ENCODE results near the gene FAM171A1. TPM values are rescaled to one million over a fixed set of nuclear protein-coding genes. Genes with fewer than 3 reads are reported as not detected.

The FAM171A1 gene
- total and polyA plus RNA-seq, 2 of the 13 experiments (the other 11 are each of a cell fraction or from before 2014, with no cell fraction given) = 21.5 to 34.7 TPM

- TF ChIP-seq ZNF646 (CRISPR knock-in tag; IDR thresholded peaks at IDR 0.05) = no peak
- TF ChIP-seq RARA (CRISPR knock-in tag; IDR thresholded peaks at IDR 0.05) = peak; percentile 97
- peak; percentile 97 for TF ChIP-seq BCL6 (CRISPR knock-in tag; IDR thresholded peaks at IDR 0.05)
- TF ChIP-seq PCBP2 (optimal IDR thresholded peaks at IDR 0.05; ENCODE audit: low read depth, low read length, poor library complexity, severe bottlenecking) = no peak
- TF ChIP-seq MEF2D (CRISPR knock-in tag; IDR thresholded peaks at IDR 0.05) = peak; percentile 52; the same call in 1 of the 2 replicates
- peak; percentile 64 for TF ChIP-seq NR2F6 (IDR thresholded peaks at IDR 0.05)
- peak; percentile 66 for TF ChIP-seq NR2F6 (CRISPR knock-in tag; IDR thresholded peaks at IDR 0.05)
- TF ChIP-seq ZBTB25 (CRISPR knock-in tag; IDR thresholded peaks at IDR 0.05) = no peak
- no peak for TF ChIP-seq SETDB1 (CRISPR knock-in tag; IDR thresholded peaks at IDR 0.05; ENCODE audit: borderline replicate concordance)
- TF ChIP-seq SRY (CRISPR knock-in tag; IDR thresholded peaks at IDR 0.05) = no peak
- TF ChIP-seq HIVEP1 (CRISPR knock-in tag; IDR thresholded peaks at IDR 0.05) = no peak
- no peak for TF ChIP-seq ZNF83 (CRISPR knock-in tag; IDR thresholded peaks at IDR 0.05; ENCODE audit: borderline replicate concordance)
- no peak for TF ChIP-seq ZNF407 (CRISPR knock-in tag; IDR thresholded peaks at IDR 0.05; ENCODE audit: not compliant biosample characterization)
- TF ChIP-seq NKX3-1 (CRISPR knock-in tag; IDR thresholded peaks at IDR 0.05) = no peak
- TF ChIP-seq PPARG (CRISPR knock-in tag; conservative IDR thresholded peaks at IDR 0.05) = 0 out of 2 replicates have a peak, but pooled peaks have one; percentile 14
- TF ChIP-seq MATR3 (CRISPR knock-in tag; IDR thresholded peaks at IDR 0.05) = no peak
Measured at GRCh38 chr10:15381420-15381819, 10.3 kb upstream of the FAM171A1 start (continued).
